HG02970 (cell line): ENCODE measurements around the gene CHTF18.
"Not testable (repeated sequence)": the region's sequence is repeated elsewhere in the genome, so short reads cannot be mapped to it uniquely, and the experiment has no call there.

Experiments
- ATAC-seq: cut with Tn5 transposase; IDR thresholded peaks from one replicate; pipeline ENCODE4 v1.9.1; 2021; ENCODE audit warnings: mild to moderate bottlenecking, moderate library complexity, moderate number of reproducible peaks; ENCODE audit not compliant: unreplicated experiment, low FRiP score

CHTF18 gene

GRCh38 chr16:772959-773358 is 15.5 kb upstream of the CHTF18 start:
- no peak for ATAC-seq

GRCh38 chr16:774086-775001 is 14.1 kb upstream of the CHTF18 start:
- ATAC-seq: no peak

GRCh38 chr16:775236-775796 is 13.1 kb upstream of the CHTF18 start:
- ATAC-seq: no peak

GRCh38 chr16:776298-776697 is 12.1 kb upstream of the CHTF18 start:
- not testable (repeated sequence) for ATAC-seq

- no peak for ATAC-seq
These were observed 11.6 kb upstream of the CHTF18 start for GRCh38 chr16:776824-777223.

- ATAC-seq: no peak
These were observed 10.6 kb upstream of the CHTF18 start for GRCh38 chr16:777826-778225.

GRCh38 chr16:778447-778846 is 10.0 kb upstream of the CHTF18 start:
- no peak for ATAC-seq

GRCh38 chr16:778909-779527 is 9.4 kb upstream of the CHTF18 start:
- ATAC-seq: no peak

GRCh38 chr16:779561-779960 is 8.9 kb upstream of the CHTF18 start:
- ATAC-seq: no peak

GRCh38 chr16:780296-780695 is 8.1 kb upstream of the CHTF18 start:
- no peak for ATAC-seq

- ATAC-seq: no peak
These were observed 6.9 kb upstream of the CHTF18 start for GRCh38 chr16:781346-782010.

GRCh38 chr16:782258-782657 is 6.2 kb upstream of the CHTF18 start:
- no peak for ATAC-seq

- ATAC-seq: no peak
These were observed 5.5 kb upstream of the CHTF18 start for GRCh38 chr16:782766-783403.

GRCh38 chr16:783404-784161 is 4.8 kb upstream of the CHTF18 start:
- no peak for ATAC-seq

- no peak for ATAC-seq
These were observed 4.0 kb upstream of the CHTF18 start for GRCh38 chr16:784431-784830.

- ATAC-seq: no peak
These were observed 2.6 kb upstream of the CHTF18 start for GRCh38 chr16:785563-786535.

GRCh38 chr16:787321-787966 is 976 bp upstream of the CHTF18 start:
- ATAC-seq: no peak

GRCh38 chr16:787978-788398 is 432 bp upstream of the CHTF18 start, which contains the start of gene RPUSD1:
Gene RPUSD1, minus strand, starts transcription at chr16:788381. Its CDS starts 644 bp downstream, at chr16:787737.
- ATAC-seq: no peak
